NAMALWA (cell line): ENCODE results near the gene WIPI1.
A peak's percentile ranks its signal among the peaks of the same experiment; 100 is the strongest.

Experiments used
- DNase-seq: peaks from one replicate; pipeline ENCODE4 v3.0.0-alpha.2; 2015; ENCODE audit warnings: low spot score

Gene WIPI1

DNA sequence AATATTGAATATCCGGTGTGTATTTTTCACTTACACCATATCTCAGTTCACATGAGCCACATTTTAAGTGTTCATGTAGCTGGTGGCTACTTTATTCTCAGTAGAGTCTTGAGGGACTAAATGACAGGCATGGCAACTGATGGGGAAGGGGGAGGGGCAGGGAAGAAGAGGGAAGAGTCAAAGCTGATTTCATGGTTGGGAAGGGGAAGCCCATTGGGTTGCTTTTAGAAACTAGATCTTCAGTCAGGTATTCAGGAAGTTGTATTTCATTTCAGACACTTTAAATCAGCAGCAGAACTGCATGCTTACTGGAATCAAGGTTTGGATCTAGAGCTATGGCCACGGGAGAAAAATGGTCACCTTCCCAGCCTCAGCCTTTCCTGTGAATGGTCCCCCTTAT, 2.9 kb upstream of the WIPI1 start:
- DNase-seq, result no peak

DNA sequence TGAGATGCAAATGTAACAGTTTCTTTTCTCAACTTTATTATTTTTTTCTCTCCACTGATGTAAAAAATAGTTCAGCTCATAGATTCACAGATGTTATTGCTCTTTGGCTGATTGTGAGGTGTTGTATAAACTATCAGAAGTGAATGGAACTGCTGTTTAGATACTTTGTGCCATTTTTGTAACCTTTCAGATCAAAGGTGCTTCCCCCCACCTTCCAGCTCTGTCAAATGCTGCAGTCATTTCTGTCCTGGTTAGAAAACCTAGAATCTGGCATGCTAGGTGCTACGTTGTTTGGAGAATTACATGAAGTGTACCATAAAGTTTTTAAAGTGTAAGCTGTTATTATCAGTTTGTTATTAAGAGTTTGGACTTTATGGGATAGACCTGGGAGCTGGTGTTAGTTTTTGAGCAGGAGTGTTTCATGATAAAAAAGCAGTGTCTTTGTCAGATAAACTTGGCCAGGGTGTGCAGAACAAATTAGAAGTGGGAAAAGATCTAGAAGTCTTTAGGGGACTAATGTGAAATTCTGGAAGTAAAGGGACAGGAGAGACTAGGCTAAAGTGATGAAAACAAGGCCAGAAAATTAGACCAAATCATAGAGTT, 1.8 kb upstream of the WIPI1 start:
- DNase-seq, result no peak

DNA sequence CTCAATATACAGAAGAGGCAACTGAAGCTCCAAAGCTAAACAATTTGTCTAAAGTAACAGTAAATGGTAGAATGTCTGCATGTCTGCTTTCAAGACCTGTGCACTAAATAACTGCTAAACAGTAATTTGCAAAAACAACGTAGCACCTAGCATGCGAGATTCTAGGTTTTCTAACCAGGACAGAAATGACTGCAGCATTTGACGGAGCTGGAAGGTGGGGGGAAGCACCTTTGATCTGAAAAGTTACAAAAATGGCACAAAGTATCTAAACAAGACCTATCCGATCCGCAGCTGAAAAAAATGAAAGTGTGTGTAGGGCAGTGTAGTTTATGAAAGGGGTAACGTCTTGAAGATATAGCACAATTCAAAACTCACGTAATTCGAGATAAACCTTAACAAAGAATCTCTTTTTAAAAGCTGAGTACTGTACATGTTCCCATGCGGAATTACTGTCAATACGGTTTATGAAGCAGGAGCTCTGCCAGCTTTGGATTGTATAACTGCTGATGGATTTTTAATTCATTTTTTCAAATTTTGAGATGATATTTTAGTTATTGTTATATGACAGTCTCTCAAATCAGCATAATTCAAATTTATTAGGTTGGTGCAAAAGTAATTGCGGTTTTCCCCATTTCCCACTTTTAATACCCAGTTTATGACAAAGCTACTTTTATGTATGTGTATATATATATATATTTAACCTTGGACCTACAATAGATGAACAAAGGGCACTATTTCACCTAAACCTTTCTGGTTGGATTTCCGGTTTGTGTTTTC, 1.2 kb upstream of the WIPI1 start:
- DNase-seq, result no peak

DNA sequence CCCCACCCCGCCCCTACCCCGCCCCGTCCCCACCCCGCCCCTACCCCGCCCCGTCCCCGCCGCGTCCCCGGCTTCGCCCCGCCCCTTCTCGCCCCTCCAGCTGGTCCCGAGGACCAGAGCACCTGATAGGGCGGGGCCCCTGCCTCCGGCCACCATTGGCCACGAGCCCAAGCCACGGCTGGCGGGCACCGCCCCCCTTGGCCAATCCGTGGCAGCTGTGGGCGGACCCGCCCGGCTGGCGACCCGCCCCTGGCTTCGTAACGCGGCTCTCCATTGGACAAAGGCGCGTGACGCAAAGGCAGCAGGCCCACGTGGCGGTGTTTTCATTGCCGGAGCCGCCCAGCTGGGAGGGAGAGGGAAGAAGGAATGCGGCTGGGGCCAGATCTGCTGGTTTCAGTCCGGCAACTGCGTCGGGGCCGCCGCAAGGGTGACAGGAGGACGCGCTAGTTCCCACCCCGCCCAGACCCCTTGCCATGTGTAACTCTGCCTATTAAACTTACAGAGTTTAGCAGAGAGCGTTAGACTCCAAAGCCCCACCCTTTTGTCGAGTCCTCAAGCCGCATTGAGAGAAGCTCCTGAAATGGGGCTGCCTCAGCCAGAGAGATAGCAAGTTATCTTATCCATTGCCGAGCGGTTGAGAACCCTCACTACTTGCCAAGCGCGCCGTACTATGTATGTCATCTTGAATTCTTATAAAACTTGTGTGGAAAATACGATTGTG, 403 bp upstream of the WIPI1 start:
- DNase-seq, result peak; percentile 99

DNA sequence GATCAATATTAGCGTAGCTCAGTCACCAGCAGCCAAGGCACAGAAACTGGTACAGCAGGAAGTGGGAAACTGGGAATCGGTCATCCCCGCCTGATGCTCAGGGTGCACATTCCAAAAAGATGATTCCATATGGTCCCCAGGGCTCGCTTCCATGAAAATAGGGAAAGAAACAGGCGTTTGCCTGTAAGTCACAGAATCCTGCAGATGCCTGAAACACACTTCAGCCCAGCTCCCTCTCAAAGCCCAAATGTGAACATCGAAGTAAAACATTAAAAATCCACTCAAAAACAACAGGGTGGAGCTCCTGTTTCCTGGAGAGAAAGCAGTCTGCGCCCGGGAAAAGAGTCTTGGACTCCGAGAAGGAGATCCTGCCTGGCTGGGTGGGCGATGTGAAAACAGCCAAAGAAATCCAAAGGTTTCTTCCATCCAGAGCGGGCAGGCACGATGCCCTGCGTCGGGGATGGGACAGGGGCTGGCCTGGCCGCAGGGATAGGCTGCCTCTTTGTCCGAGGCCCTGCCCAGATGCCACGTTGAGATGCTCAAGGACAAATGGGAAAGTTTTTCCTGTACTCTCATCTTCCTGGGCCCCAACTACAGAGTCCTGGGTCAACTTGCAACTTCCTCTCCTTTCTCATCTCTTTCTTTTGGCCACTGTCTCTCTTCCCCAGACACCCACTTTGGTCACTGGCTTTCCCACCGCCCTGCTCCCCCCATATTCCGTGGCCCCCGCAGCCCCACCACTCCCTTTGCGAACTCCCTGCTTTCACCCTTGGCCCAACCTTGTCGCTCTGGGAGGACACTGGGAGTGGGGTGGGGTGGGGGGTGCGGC, 743 bp downstream of the WIPI1 start:
- DNase-seq, result no peak

DNA sequence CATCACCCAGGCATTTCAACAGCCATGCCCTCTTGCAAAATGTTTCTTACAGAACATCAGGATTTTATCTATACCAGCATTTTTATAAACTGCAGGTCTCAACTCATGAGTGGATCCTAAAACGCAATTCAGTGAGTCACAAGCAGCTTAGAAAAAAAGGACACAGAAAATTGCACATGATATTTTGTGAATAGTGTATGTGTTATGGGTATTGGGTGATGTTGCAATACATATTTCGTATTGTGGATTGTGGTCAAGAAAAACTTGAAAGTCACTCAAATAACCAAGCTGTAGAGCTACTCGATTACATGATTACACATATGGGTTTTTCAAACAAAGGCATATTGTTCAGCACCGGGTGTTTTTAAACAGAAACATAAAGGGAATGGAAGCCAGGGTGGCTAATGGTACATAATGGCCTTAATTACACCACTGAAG, 1.4 kb downstream of the WIPI1 start:
- DNase-seq, result no peak

DNA sequence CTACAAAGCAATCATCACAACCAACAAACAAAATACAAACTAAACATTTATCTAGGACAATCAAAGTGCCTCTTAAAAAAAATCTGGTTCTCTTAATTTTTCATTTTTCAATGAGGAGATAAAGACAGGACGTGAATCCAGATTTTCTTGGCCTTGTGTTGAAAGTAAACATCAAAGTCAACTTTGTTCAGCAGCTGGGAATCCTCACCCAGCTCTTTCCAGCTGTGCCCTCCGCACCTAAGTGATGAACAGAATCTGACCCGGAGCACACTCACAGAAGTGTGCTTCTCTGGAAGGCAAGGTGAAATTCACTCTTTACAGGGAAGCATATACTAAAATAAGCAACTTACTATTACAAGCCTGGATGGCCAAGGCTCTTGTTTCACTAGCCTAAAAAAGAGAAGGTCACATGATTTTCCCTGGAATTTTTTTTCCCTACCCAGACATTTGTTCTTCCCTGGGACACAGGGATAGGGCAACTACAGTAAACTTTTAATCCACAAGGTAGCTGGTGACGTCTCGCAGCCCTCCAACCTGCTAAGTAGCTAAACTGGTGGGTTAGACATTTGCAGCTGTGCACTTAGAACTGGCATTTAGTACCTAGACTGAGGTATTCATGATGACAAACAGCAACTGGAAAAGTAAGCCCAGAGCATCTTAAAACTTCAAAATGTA, 3.2 kb downstream of the WIPI1 start:
- DNase-seq, result no peak

DNA sequence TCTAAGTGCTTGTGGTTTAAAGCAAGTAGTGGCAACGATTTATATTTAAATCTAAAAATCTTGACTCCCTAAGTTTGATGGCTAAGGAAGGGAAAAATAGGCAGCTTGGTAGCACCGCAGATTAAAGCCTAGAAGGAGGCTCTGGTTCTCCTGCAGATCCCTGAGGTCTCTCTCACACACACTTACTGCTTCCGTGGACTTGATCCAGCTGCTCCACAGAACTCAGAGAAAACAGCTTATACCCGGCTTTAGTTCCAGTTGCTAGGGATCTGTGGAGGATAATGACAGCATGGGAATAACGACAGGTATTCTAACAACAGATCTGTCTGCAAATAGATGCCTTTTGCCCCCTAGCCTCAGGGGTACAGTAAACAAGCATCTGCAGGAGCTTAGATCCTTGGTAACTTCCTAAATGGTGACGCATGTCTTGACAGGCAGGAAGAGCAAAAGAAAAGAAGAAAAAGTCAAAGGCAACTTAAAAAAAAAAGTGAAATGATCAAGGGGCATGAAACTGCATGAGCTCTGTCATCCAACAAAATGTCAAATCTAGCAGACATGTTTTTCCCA, 4.5 kb downstream of the WIPI1 start:
- no peak for DNase-seq

DNA sequence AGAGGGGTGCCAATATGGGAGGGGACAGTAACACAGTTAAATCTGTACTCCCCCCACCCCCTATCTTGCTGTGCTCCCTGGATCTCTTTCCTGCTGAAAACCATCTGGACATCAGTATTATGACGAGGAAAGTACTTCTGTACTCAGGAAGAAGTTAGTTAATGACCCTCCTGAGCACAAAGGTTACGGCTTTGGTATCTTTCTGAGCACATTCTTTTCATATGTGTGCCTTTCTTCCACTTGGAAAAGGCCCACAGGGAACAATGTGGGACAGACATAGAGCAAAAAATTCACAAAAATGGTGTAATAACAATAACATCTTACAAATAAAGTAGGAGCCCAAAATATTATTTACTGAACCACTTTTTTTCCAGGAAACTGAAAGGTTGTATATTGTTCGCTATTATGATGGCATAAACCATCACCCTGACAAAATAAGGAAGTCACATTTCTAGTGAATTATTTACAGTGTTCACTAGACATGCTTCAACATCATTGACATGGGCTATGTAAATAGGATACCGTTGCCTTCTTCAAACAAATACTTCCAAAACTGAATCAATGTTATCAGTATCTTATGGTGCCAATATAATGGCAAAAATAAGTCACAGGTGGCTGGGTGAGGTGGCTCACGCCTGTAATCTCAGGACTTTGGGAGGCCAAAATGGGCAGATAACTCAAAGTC, 5.5 kb downstream of the WIPI1 start:
- no peak for DNase-seq

DNA sequence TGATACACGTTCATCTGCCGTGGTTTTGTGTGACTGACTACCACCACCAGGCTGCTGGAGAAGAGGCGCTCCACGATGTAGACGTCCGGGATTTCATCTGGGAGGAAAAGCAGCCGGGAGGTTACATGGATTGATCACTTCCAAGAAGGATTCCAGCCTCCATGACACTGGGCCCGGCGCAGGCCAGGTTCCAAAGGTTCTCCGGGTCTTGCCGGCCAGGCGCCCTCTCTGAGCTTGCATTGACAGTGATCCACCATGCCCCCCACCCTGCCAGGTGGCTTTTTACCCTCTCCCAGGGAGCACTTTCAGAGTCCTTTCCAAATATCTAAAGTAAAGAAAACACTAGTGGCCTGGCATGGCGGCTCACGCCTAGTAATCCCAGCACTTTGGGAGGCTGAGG, 6.5 kb downstream of the WIPI1 start:
- DNase-seq, result no peak

DNA sequence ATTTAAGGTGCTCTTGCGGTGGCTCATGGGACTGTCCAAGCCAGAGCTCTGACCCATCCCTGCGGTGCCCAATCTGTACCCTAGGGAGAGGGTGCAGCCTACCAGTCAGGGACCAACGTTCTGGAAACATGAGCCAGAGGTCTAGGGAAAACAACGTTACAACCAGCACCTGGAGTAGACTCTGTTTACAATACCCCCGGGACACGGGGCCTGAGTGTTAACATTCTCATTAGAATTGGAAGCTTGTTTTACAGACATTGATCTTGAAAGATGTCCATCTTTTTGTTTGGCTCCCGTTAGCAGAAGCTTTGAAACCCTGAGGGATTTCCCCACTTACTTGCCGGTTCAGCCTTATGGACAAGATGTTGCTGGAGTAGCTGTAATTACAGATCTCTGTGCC, 6.9 kb downstream of the WIPI1 start:
- DNase-seq, result no peak

DNA sequence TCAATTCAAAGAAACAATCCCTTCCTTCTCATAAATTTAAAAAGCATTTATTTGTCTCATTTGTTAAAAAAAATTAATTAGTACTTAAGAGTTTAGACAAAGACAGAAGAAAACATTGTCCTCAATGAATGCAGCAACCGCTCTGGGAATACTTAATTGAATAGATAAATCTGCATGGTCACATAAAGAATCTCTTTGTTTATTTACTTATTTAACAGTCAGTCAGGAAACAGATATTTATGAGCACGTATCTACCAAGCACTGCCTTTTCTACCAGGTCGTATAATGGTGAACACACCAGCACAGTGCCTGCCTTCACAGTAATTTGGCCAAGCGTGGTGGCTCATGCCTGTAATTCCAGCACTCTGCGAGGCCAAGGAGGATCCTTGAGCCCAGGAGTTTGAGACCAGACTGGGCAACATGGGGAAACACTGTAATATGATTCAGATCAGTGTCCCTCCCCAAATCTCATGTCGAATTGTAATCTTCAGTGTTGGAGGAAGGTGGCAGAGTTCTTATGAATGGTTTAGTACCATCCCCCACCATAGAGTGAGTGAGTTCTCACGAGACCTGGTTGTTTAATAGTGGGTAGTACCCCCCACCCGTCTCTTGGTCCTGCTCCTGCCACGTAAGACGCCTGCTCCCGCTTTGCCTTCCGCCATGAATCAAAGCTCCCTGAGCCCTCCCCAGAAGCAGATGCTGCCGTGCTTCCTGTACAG, 8.1 kb downstream of the WIPI1 start:
- no peak for DNase-seq

DNA sequence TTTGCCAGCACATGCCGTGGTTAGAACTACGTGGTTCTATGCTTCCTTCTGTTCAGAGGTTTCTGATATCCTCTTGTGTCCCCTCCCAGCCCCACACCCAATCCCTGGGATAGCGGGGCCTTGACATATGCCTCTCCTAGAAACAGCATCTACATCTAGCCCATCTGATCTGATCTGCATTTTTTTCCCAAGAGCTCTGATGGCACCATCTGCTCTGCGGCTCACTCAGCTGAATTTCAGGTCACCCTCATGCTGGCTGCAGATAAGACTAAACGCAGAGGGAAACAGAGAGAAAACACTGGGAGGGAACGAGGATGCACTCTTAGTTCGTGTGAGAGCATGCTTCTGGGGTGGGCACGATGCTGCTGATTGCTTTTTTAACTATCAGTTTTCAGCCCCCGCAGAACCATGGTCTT, 10.7 kb downstream of the WIPI1 start:
- no peak for DNase-seq

DNA sequence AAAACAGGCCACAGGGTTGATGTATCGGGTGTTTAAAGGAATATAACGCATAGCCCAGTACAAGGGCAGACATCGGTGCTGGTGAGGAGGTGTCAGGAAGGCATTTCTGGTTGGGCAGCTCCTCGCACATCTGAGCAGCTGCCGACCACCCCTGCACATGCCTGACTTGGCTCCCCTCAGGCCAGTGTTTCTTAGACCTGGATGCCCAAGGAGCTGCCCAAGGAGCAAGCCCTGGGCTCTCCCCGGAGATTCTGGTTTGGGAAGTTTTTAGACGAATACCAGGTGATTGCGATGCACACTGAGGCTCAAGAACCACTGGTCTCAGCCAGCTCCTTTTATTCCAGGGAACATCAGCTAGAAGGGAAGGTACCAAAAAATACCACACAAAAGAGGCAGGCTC, 11.6 kb downstream of the WIPI1 start:
- DNase-seq, result no peak

DNA sequence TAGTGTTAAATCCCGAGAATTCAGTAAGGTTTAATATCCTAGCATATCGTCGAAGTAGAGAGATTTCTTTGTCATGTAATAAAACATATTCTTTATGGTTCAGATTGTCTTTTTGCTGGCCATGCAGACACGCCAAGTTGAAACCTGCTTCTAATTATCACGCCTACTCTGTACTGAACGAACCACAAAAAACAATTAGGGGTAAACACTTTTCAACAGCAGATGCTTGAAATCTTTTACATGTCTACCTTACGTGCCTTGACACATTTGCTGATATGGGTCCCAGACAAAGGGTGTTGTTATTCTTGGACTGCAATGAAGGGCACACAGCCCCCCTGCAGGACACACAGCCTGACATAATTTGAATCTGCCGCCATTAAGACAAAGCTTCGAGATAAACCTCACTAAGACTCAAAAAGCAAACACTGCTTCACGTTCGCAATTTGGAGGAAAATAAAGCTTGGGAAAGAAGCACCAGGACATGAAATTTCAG, 13.3 kb downstream of the WIPI1 start:
- no peak for DNase-seq

DNA sequence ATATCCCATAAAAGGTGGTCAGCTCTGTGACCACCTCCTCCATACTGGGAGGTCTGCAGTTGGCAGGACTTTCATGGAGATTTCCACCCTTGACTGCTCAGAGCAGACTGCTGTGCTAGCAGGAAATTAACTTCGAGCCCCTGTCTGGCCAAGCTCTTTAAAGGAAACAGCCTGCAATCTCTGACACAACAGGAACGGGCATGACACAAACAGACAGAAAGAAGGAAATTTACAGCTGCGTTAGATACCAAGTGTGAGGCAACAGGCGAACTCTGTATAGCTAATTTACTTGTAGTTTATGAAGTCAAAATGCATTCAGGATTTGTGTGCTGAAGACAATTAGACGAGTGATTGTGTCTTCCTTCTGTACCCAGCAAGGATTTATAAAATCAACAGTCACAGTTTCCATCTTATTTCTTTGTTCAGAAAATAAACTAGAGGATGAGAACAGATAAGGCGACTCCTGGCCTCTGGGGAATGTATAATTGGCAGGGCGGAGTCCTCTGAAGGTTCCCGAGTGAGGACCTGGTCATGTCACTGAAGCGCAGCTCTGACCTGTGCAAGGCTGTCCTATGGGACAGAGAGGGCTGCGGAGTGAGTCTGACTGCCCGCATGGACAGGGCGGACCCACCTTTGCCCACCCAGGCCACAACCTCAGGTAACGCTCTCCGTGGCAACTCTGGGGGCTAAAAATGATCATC, 16.1 kb downstream of the WIPI1 start:
- peak; percentile 44 for DNase-seq

DNA sequence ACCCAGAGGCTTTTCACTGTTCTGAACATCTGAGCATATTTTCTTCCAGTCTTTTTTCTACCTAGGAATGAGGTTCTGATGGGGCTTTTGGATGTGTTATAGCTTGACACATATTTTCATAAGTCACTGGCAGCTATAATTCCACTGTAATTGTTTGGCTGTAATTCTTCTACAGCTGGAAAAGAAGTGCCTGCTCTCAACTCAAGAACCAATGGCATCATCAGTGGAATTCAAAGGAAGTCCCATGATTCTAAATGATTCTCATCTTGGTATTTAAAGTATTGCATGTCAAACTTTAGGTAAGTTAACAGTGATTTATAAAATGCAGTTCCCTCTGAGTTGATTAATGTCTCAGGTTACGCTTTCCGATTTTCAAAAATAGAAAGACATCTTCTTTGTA, 16.8 kb downstream of the WIPI1 start:
- no peak for DNase-seq

DNA sequence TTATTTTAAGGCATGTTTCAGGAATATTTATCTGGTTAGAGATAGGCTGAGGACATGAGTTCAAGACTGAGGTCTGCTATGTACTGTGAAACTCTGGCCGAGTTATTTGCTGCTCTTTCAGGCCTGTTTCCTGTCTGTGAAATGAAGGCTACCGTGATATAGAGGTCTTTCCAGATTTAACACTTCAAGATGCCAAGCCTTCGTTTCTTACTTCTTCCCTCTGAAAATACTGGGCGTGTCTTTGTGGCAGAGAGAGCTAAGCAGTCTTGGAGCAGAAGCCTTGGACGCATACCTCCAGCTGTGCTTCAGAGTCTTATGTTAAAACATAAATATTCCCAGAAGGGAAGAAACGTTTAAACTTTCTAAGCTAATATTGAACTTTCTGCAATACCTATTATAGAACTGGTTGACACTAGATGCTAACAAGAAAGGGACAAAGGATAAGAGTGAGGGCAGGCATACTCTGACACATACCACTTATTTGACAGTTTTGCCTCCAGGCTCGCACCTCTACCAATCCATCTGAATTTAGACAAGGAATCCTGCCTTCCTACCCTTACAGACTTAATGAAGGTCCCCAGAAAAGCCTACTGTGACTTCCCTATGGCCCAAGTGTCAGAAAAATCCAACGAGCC, 17.5 kb downstream of the WIPI1 start:
- no peak for DNase-seq
